ENCODE results near the gene PRR20G.

Gene PRR20G

GRCh38 chr3:127235706-127236105 is 52.1 kb downstream of the PRR20G start:
- TF ChIP-seq POLR2AphosphoS5 (IDR thresholded peaks at IDR 0.05; ENCODE audit: low read depth, low read length) = no peak
- TF ChIP-seq REST (IDR thresholded peaks at IDR 0.05; ENCODE audit: insufficient read depth in 1 of 2, low read depth in 2 of 2, low read length in 2 of 2) = no peak
- no peak for TF ChIP-seq FOXP2 (optimal IDR thresholded peaks at IDR 0.05; ENCODE audit: borderline replicate concordance, extremely low read depth, extremely low read length, insufficient read depth)
- TF ChIP-seq TAF1 (IDR thresholded peaks at IDR 0.05; ENCODE audit: borderline replicate concordance, insufficient read depth, low read length) = no peak
- no peak for TF ChIP-seq SIN3A (IDR thresholded peaks at IDR 0.05; ENCODE audit: borderline replicate concordance, insufficient read depth, low read length)

GRCh38 chr3:127234778-127235177 is 53.1 kb downstream of the PRR20G start:
- TF ChIP-seq REST (IDR thresholded peaks at IDR 0.05; ENCODE audit: insufficient read depth in 1 of 2, low read depth in 2 of 2, low read length in 2 of 2) (no peak), SIN3A (IDR thresholded peaks at IDR 0.05; ENCODE audit: borderline replicate concordance, insufficient read depth, low read length) (no peak), POLR2AphosphoS5 (IDR thresholded peaks at IDR 0.05; ENCODE audit: low read depth, low read length) (no peak), TAF1 (IDR thresholded peaks at IDR 0.05; ENCODE audit: borderline replicate concordance, insufficient read depth, low read length) (no peak), FOXP2 (optimal IDR thresholded peaks at IDR 0.05; ENCODE audit: borderline replicate concordance, extremely low read depth, extremely low read length, insufficient read depth) (no peak)
